ENCODE data around the gene GLB1L2. TPM values are rescaled to one million over a fixed set of nuclear protein-coding genes. Genes with fewer than 3 reads are reported as not detected.

Gene GLB1L2
- total RNA-seq, 1 donor from 2014 or later, result 0.30 TPM

- no peak overlapping the region for H3K4me3 ChIP-seq
- H3K27ac ChIP-seq (replicated peaks), result no peak overlapping the region
- no peaks in the 10 kb centered on the region for H3K4me1 ChIP-seq
- H3K36me3 ChIP-seq, result no peaks in the 10 kb centered on the region
- TF ChIP-seq CTCF (IDR thresholded peaks at IDR 0.05; ENCODE audit: borderline replicate concordance), result no peak
- peaks cover 94% of the 10 kb centered on the region for H3K27me3 ChIP-seq (ENCODE audit: low read depth)
- no peaks in the 10 kb centered on the region for H3K9me3 ChIP-seq (replicated peaks)
- no peak for DNase-seq
- intact Hi-C loops (cut with micrococcal nuclease), result no loop called here
Observed at GRCh38 chr11:134385171-134385570, 53.4 kb downstream of the GLB1L2 start.

GRCh38 chr11:134385774-134386565 lies 54.2 kb downstream of the GLB1L2 start:
- Histone ChIP-seq H3K4me3 (no peak overlapping the region), H3K4me1 (no peaks in the 10 kb centered on the region), H3K27ac (replicated peaks) (no peak overlapping the region), H3K27me3 (ENCODE audit: low read depth) (peaks cover 94% of the 10 kb centered on the region), H3K9me3 (replicated peaks) (no peaks in the 10 kb centered on the region), H3K36me3 (no peaks in the 10 kb centered on the region)
- DNase-seq, result no peak
- intact Hi-C loops (cut with micrococcal nuclease), result no loop called here
- no peak for TF ChIP-seq CTCF (IDR thresholded peaks at IDR 0.05; ENCODE audit: borderline replicate concordance)

- no peak for DNase-seq
- no peak overlapping the region for H3K27ac ChIP-seq (replicated peaks)
- no peaks in the 10 kb centered on the region for H3K4me1 ChIP-seq
- no peak for TF ChIP-seq CTCF (IDR thresholded peaks at IDR 0.05; ENCODE audit: borderline replicate concordance)
- no peaks in the 10 kb centered on the region for H3K36me3 ChIP-seq
- peaks cover 96% of the 10 kb centered on the region for H3K27me3 ChIP-seq (ENCODE audit: low read depth)
- H3K4me3 ChIP-seq, result no peak overlapping the region
- intact Hi-C loops (cut with micrococcal nuclease), result no loop called here
- H3K9me3 ChIP-seq (replicated peaks), result no peaks in the 10 kb centered on the region
Observed at GRCh38 chr11:134386945-134387344, 55.2 kb downstream of the GLB1L2 start.

GRCh38 chr11:134387501-134387900 lies 55.7 kb downstream of the GLB1L2 start:
- no peak overlapping the region for H3K4me3 ChIP-seq
- no peaks in the 10 kb centered on the region for H3K36me3 ChIP-seq
- no peak overlapping the region for H3K27ac ChIP-seq (replicated peaks)
- no peak for DNase-seq
- H3K27me3 ChIP-seq (ENCODE audit: low read depth), result peaks cover 94% of the 10 kb centered on the region
- no peak for TF ChIP-seq CTCF (IDR thresholded peaks at IDR 0.05; ENCODE audit: borderline replicate concordance)
- H3K9me3 ChIP-seq (replicated peaks), result no peaks in the 10 kb centered on the region
- H3K4me1 ChIP-seq, result no peaks in the 10 kb centered on the region
- intact Hi-C loops (cut with micrococcal nuclease), result no loop called here

- H3K27me3 ChIP-seq (ENCODE audit: low read depth), result peaks cover 95% of the 10 kb centered on the region
- no peak for DNase-seq
Observed at GRCh38 chr11:134388590-134388989, 56.8 kb downstream of the GLB1L2 start.

More at GRCh38 chr11:134388590-134388989, 56.8 kb downstream of the GLB1L2 start:
- H3K4me1 ChIP-seq, result no peaks in the 10 kb centered on the region
- no peak for TF ChIP-seq CTCF (IDR thresholded peaks at IDR 0.05; ENCODE audit: borderline replicate concordance)
- H3K9me3 ChIP-seq (replicated peaks), result no peaks in the 10 kb centered on the region
- no peak overlapping the region for H3K4me3 ChIP-seq
- H3K36me3 ChIP-seq, result no peaks in the 10 kb centered on the region
- no peak overlapping the region for H3K27ac ChIP-seq (replicated peaks)
- intact Hi-C loops (cut with micrococcal nuclease), result no loop called here

All from left ventricle myocardium inferior (tissue), 1 donor.